HG02884 (cell line): ENCODE results near the gene LPIN2.
"Not testable (repeated sequence)": the region's sequence is repeated elsewhere in the genome, so short reads cannot be mapped to it uniquely, and the experiment has no call there.

Experiments
- ATAC-seq: cut with Tn5 transposase; IDR thresholded peaks from one replicate; pipeline ENCODE4 v1.9.1; 2021; ENCODE audit warnings: mild to moderate bottlenecking, moderate library complexity; ENCODE audit not compliant: unreplicated experiment

The LPIN2 gene, protein sequence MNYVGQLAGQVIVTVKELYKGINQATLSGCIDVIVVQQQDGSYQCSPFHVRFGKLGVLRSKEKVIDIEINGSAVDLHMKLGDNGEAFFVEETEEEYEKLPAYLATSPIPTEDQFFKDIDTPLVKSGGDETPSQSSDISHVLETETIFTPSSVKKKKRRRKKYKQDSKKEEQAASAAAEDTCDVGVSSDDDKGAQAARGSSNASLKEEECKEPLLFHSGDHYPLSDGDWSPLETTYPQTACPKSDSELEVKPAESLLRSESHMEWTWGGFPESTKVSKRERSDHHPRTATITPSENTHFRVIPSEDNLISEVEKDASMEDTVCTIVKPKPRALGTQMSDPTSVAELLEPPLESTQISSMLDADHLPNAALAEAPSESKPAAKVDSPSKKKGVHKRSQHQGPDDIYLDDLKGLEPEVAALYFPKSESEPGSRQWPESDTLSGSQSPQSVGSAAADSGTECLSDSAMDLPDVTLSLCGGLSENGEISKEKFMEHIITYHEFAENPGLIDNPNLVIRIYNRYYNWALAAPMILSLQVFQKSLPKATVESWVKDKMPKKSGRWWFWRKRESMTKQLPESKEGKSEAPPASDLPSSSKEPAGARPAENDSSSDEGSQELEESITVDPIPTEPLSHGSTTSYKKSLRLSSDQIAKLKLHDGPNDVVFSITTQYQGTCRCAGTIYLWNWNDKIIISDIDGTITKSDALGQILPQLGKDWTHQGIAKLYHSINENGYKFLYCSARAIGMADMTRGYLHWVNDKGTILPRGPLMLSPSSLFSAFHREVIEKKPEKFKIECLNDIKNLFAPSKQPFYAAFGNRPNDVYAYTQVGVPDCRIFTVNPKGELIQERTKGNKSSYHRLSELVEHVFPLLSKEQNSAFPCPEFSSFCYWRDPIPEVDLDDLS

DNA sequence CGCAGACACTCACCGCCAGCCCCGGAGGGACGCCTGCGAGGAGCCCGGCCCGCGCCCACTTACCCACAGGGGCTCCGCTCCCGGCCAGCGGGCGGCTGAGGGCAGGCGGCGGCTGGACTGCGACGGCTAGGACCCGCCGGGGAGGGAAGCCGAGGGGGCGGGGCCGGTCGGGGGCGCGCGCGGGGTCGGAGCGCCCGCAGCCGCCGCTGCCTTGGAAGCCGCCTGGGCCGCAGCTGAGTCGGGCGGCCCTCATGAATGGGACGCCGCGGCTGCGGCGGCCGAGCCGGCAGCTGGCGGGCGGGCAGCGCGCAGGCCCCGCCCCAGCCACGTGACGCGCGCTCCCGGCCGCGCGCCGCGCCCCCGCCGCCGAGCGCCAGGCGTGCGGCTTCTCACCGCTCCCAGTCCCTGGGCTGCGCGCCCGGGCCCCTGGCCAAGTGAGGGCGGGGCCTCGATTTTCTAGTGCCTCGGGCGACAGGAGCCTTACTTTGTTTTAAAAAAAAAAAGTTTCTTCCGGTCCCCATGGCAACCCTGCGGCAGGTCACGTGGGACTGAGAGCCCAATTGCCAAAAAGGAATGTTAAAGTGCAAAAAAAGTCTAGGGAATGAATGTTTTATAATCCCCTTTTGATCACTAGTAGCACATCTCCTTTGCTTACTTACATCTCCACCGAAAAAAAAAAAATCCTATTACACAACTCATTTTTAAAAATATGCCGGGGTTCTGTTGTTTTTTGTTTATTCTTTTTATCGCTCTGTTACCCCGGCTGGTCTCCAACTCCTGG is at the start of gene LPIN2:
LPIN2 (minus strand) TSS at position 121 of the 781 bp plus-strand sequence. CDS start 52,304 bp downstream, outside the sequence.
- peak; percentile 80 for ATAC-seq

DNA sequence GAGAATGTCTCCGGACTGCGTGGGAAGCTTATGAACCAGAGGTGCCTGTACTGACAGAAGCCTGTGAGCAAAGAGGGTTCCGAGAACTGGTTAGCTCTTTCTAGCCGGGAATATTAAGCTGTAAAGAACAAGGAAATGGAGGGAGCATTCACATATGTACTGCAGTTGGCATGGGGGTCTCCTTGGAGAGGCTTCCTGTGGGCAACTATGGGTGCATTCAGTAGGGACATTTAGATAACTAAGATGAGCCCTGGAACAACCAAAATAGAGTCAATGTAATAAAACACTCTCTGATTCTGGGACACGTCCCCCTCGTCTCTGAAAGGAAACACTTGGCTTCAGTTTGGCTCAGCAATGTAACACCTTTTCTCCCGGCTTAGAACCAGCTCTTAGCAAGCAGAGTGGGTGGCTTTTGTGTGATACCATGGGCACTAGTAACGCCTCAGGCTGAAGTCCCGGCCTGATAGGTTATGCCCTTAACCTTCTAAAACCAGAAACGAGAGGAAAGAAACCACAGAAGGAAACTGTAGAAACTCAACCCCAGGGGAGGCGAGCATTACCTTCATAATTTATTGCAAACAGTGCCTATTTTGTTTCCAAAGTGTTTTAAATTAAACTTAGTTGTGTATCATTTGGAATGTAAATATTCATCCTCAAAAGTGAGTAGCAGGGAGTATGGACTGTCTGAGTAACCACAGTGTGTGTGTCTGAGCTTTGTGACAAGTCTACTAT is 48.8 kb upstream of the LPIN2 start:
- ATAC-seq = no peak

DNA sequence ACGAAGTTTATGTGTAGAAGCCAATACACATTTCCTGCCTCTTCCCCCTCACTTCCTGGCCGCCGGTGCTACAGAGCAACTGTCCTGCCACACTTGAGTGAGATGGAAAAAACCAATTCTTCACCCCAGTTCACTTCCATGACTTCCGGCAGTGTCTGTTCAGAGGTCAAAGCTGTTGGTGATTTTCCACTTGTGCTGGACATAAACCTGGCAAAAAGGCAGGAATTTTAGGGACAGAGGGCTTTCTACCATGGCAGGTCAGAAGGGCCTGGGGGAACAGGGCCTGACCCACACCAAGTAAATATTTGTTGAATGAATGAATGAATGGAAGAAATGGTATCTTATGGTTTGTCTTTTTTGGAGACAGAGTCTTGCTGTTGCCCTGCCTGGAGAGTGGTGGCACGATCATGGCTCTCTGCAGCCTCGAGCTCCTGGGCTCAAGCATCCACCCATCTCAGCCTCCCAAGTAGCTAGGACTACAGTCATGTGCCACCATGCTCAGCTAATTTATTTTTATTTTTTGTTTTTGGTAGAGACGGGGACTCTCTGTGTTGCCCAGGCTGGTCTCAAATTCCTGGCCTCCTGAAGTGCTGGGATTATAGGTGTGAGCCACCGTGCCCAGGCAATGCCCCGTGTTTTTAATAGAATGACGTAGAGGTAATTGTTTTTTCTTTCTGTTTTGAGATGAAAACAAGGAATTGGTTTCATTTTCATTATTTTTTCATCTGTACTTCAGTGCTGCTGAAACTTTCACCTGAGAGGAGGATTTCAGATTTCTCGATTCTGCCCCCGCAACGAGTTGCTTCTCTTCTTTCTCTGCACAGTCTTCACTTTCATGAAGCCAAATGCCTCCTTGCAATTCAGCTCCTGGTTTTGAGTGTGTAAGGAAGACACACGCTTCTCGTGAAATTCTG is 48.0 kb upstream of the LPIN2 start:
- ATAC-seq = no peak

DNA sequence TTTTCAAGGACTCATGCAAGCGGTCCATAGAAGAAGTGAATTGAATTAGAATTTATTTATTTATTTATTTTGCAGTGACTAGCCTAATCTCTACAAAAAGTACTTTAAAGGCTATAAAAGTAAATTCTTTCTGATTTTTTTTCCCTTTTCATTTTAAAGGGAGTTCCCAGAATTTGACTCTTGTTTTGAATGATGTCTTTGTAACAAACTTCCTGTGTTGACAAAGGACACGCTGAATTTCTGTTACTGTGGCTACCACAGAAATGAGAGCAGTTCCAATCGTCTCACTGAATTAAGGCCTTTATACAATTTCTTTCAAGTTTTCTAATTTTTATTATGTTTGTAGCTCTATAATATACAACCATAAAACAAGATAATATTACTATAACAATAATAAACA is 46.3 kb upstream of the LPIN2 start:
- no peak for ATAC-seq

DNA sequence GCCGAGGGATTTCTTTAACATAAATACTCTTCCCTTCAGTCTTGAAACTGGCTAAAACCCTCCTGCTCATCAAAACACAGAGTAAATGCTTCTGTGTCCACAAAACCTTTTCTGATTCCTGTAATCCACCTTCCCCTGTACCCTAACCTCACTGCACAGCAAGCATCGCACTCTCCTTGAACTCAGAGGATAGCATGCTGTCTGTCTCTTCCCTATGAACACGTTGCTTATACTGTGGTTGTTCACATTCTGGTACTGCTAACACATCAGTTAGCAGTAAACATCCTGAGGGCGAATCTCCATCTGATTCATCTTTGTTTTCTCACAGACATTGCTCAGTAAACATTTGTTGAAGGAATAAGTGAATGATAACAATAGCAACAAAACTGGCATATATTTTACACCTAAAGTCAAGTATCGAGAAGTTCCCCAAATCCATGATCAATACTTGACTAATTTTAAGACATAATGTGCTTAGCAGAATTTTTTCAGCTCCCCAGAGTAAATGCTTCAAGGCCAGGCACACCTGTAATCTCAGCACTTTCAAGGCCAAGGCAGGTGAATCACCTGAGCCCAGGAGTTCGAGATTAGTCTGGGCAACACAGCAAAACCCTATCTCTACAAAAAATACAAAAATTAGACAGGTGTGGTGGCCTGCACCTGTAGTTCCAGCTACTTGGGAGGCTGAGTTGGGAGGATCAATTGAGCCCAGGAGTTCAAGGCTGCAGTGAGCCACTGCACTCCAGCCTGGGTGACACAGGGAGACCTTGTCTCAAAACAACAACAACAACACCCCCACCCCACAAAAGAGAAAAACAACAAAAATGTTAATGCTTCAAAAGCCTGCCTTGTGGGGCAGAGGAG is 45.6 kb upstream of the LPIN2 start:
- no peak for ATAC-seq

DNA sequence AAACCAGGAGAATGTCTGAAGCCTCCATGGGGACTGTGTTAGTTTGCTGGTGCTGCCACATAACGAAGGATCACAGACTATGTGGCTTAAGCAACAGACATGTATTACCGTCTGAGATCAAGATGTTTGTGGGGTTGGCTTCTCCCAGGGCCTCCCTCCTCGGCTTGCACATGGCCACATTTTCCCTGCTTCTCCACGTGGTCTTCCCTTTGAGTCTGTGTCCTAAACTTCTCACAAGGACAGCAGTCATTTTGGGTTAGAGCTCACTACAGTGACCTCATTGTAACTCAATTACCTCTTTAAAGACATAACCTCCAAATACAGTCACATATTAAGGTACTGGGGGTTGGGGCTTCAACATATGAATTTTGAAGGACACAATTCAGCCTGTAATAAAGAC is 44.6 kb upstream of the LPIN2 start:
- no peak for ATAC-seq

DNA sequence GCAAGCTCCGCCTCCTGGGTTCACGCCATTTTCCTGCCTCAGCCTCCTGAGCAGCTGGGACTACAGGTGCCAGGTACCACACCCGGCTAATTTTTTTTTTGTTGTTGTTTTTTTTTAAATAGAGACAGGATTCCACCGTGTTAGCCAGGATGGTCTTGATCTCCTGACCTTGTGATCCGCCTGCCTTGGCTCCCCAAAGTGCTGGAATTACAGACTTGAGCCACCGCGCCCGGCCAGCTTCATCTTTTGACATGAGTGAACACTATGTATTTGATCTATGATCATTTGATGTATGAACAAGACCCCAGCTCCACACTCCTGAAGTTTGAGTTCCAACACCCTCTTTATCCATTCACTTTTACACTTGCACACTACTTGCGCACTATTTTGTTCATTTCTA is 43.4 kb upstream of the LPIN2 start:
- ATAC-seq = no peak

DNA sequence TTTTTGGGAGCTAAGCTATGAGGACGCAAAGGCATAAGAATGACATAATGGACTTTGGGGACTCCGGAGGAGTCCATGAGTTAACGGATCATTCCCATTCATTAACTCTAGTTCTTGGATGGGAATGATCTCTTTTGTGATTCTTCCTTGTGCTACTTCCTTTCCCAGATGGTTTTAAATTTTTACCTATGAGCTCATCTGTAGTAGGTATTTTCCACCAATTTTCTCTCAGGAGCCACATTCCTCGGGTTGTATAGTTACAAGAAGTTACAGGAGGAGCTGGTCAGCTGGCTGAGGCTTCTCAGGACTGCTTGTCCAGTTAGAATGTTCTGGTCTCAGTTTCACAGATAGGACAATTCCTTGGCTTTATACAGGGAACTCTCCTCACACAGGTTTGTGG is 42.9 kb upstream of the LPIN2 start:
- ATAC-seq = no peak

DNA sequence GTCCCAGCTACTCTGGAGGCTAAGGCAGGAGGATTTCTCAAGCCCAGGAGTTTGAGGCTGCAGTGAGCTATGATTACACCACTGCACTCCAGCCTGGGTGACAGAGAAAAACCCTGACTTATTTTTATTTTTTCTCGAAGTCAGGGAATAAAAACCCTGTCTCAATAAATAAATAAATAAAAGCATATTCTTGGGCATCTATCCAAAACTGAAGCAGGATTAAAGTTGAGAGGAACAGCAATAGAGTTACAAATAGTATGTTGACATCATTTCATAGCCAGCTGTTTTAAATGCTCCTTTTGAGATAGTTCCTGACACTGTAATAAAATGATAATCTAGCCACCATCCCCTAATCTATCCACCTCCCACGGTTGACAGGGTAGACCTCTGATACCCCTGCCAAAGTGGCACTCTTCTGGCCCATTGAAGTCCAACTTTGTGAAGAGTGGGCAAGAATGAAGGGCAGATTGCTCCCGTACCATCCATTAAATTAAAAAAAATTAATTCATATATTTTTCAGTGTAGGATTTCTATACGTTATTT is 42.3 kb upstream of the LPIN2 start:
- ATAC-seq = no peak

DNA sequence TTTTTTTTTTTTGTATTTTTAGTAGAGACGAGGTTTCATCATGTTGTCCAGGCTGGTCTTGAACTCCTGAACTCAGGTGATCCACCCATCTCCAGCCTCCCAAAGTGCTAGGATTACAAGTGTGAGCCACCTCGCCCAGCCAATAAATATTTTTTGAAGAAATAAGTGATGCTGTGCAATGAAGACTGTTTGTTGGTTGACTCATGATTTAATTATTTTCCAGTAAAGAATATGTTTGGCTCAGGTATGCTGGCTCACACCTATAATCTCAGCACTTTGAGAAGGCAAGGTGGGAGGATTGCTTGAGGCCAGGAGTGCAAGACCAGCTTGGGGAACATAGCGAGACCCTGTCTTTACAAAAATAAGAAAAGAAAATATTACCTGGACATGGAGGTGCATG is 41.8 kb upstream of the LPIN2 start:
- no peak for ATAC-seq

DNA sequence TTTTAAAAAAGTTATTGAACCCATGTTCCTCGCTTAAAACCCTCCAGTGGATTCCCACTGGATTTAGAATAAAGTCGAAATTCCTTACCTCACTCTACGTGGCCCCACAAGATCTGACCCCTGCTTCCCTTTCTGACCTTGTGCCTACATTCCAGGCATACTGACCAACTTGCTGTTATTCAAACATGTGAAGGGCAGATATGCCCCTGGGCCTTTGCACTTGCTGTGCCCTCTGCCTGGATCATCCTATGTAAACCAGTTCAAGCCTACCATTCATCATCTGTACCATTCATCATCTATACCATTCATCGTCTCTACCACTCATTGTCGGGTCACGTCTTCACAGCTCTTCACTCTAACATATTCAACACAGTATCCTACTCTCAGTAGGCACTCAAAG is 41.3 kb upstream of the LPIN2 start:
- ATAC-seq = no peak

DNA sequence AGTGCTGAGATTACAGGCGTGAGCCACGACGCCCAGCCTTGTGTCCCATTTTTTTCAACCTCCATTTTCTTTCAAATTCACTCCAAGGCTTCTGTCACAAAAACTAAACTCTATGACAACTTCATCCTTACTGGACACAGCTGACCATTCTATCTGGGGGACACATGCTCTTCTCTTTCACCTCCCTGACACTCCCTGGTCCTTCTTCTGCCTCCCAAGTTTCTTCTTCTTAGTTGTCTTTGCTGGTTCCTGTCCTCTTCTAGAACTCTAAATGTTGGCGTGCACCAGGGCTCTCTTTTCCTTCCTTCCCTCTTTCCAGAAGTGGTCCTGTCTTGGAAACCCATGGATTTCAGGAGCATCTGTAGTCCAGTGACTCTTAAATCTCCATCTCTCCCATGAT is 40.1 kb upstream of the LPIN2 start:
- no peak for ATAC-seq

DNA sequence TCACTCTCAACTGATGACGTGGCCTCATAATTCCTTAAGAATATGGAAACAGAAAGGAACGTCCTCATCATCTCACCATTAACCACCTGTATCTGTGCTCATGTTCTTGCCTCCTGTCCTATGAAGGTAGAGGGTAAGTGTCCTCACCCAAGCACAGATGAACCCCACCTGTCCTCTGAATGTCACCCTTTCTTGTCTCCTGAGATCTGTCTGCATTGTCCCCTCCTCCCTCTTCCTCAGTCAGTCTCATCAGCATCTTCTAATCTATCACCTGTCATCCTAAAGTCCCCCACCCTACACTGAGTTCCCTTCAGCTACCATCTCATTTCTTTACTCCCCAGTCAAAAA is 39.4 kb upstream of the LPIN2 start:
- ATAC-seq = no peak

DNA sequence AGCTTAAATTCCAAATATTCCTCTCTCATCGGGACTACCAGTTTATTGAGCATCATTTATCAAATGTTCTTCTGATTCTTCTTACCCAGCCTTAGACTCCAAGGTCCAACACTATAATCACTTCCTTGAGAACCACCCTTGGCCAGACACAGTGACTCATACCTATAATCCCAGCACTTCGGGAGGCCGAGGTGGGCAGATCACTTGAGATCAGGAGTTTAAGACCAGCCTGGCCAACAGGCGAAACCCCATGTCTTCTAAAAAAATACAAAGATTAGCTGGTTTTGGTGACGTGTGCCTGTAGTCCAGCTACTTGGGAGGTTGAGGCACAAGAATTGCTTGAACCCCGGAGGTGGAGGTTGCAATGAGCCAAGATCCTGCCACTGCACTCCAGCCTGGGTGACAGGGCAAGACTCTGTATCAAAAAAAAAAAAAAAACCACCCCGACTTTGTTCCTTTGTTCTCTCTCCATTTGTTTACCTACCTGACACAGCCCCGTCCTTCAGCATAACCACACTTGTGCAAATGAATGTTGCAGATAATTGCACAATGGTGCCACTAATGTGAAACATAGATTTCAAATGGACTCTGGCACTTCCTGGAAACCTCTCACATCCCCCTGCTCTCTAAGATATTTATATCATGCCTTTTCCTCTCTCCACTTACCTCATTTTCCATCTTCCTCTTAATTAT is 38.9 kb upstream of the LPIN2 start:
- ATAC-seq = no peak

DNA sequence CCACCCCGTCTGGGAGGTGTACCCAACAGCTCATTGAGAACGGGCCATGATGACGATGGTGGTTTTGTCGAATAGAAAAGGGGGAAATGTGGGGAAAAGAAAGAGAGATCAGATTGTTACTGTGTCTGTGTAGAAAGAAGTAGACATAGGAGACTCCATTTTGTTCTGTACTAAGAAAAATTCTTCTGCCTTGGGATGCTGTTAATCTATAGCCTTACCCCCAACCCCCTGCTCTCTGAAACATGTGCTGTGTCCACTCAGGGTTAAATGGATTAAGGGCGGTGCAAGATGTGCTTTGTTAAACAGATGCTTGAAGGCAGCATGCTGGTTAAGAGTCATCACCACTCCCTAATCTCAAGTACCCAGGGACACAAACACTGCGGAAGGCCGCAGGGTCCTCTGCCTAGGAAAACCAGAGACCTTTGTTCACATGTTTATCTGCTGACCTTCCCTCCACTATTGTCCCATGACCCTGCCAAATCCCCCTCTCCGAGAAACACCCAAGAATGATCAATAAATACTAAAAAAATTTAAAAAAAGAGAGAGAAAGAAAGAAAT is 37.0 kb upstream of the LPIN2 start:
- ATAC-seq = not testable (repeated sequence)

DNA sequence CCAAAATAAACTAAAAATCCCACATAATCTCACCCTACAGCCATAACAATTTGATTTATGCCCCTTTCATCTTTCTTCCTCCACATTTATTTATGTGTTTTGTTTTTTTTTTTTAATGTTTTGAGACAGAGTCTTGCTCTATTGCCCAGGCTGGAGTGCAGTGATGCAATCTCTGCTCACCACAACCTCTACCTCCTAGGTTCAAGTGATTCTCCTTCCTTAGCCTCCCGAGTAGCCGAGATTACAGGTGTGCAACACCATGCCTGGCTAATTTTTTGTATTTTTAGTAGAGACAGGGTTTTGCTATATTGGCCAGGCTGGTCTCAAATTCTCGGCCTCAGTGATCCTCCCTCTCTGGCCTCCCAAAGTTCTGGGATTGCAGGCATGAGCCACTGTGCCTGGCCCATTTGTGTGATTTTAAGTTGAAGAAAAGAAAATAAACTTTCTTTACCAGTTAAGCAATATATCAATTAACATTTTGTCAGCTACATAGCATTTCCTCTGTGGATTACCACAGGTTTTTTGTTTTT is 35.9 kb upstream of the LPIN2 start:
- no peak for ATAC-seq

DNA sequence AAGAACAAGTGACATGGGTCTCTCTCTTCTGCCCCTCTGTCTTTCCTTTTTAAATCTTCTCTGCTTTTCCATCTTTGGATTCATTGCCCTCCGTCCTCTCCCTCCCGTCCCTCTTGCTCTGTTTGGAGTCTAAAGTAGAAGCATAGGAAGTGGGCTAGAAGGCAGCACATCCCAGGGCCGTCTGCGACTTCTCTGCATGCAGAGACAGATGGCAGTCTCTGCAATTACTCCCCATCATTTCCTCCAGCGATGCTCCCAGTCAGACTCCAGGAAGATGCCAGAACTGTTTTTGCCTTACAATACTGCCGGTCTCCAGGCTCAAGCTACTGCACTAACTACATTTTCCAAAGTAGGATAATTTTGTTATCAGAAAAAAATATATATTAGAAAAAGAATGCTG is 35.2 kb upstream of the LPIN2 start:
- ATAC-seq = no peak
